Measurements from ENCODE around the gene ATP11A.
"Not testable (repeated sequence)": the region's sequence is repeated elsewhere in the genome, so short reads cannot be mapped to it uniquely, and the experiment has no call there.

Gene ATP11A

DNA sequence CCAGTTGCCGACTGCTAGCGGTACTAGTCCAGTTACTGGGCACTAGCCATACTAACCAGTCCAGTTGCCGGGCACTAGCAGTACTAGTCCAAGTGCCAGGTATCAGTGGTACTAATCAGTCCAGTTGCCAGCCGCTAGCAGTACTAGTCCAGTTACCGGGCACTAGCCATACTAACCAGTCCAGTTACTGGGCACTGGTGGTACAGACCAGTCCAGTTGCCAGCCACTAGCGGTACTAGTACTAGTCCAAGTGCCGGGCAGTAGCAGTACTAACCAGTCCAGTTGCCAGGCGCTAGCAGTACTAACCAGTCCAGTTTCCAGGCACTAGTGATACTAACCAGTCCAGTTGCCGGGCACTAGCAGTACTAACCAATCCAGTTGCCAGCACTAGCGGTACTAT is 155.0 kb downstream of the ATP11A start:
- no peak for DNase-seq

GRCh38 chr13:112845511-112846144 is 155.8 kb downstream of the ATP11A start:
- no peak for DNase-seq

DNA sequence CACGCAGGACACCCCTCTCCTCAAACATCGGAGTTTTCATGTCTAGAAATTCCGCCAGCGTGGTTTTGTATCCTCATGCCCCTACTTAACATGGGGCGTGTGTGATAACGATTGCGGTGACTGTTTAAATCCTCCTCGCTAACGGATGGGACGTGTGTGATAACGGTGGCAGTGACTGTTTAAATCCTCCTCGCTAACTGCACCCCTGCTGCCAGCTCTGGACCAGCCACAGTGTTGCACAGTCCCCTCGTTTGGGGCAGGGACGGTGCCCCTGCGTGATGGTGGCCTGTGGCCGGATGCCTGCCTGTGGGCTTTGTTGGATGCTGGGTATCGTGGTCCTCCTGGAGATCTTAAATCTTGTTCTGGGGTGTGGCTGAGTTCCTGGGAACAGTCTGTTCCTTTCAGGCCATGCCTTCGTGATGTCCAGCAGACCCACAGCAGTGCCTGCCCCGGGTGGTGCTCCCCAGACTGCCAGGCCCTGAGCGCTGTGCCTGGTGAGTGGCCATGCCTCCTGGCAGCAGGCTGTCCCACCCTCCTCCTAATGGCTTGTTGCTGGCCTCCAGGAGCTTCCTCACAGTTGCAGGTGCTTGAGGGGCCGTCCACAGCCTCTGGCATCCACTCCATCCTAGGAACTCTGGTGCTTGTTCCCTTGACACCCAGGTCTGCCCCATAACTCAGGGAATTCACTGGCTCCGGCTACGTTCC is 156.7 kb downstream of the ATP11A start:
- no peak for DNase-seq

- DNase-seq, result no peak
Measured at GRCh38 chr13:112849500-112849899, 159.7 kb downstream of the ATP11A start.

DNA sequence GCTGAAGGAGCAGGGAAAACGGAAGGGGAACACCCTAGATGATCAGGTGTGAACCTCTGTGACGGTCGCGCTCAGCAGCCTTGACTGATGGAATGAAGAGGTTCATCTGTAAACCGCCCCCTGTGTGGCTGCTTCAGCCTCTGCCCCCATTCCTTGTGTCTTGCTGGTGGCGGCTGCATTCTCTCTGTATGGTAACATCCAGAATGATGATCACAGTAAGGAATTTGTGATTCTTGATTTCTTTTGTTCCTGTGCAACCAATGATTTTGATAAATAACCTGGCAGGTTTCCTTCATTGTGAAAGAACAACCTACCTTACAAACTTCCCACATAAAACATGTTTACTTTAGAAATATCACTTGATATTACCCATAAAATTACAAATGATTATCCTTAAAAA is 160.4 kb downstream of the ATP11A start:
- no peak for DNase-seq

GRCh38 chr13:112851107-112852038 is 161.5 kb downstream of the ATP11A start:
- DNase-seq, result no peak

GRCh38 chr13:112852392-112852791 is 162.6 kb downstream of the ATP11A start:
- DNase-seq, result no peak

DNA sequence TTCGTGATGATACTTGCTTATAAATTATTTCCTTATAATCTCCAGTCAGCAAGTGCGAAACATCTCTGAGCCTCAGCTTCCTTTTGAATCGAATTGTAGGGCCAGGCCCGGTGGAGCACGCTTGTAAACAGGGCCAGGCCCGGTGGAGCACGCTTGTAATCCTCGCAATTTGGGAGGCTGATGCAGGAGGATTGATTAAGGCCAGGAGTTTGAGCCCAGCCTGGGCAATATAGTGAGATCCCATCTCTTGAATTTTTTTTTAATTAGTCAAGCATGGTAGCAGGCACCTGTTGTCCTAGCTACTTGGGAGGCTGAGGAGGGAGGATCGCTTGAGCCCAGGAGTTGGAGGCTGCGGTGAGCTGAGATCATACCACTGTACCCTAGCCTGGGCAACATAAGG is 163.0 kb downstream of the ATP11A start:
- no peak for DNase-seq

DNA sequence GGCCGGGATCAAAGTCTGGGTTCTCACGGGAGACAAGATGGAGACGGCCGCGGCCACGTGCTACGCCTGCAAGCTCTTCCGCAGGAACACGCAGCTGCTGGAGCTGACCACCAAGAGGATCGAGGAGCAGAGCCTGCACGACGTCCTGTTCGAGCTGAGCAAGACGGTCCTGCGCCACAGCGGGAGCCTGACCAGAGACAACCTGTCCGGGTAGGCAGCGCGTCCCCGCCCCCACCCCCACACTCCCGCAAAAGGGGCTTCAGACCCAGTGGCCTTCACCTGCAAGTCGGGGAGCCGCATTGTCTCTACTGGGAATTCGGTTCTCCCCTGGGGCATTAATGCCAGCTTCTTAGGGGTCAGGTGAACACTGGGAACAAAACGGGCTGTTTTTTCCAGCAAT is 164.5 kb downstream of the ATP11A start:
- DNase-seq, result no peak

GRCh38 chr13:112855859-112856258 is 166.0 kb downstream of the ATP11A start:
- DNase-seq, result no peak

DNA sequence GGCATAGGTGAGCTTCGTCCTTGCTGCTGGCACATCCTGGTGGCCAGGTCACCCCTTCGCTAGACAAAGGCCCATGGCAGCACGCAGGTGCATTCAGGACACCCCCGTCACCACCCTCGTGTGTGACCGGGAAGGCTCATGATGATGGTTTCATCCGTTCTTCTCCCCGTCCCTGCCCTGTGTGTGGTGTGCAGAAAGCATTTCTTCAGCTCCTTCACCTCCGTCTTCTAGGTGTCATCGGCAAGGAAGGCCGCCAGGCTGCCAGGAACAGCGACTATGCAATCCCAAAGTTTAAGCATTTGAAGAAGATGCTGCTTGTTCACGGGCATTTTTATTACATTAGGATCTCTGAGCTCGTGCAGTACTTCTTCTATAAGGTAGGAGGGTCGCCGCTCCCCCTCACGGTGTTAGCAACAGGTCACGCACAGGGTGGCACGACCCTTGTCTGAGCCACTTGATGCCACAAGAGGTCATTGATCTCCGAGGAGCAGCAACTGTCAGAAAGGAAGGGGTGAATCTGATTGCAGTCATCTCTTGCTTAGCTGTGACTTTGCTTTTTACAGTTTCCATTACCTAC is 168.2 kb downstream of the ATP11A start:
- no peak for DNase-seq

DNA sequence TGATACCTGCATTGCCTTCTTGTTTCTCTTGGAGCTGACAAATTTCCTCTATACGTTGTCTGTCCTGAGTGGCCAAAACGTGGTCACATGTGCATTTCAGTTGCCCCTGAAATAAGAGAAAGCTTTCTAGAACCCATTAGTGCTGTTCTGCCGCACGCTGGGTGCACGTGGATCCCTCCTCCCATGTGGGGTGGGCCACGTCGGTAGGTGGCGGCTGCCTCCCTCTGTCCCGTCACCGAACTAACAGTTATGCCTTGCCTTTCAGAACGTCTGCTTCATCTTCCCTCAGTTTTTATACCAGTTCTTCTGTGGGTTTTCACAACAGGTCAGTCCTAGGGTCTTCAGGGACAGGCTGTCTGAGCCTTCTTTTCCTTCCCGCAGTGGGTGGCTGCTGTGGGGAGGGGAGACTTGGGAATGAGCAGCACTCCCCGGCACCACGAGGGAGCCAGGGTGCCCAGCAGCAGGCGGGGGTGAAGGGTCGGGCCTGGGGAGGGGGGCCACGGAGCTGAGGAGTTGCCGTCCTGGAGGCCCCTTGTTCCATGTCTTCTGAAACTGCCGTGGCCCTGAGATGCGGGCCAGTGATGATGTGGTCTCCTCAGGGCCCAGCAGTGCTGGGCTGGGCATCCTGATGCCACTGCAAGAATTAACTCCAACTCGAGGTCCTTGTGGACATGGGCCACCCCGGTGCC is 169.4 kb downstream of the ATP11A start:
- DNase-seq, result no peak

GRCh38 chr13:112859817-112860190 is 170.0 kb downstream of the ATP11A start:
- no peak for DNase-seq

- no peak for DNase-seq
Measured at GRCh38 chr13:112861876-112862615, 172.2 kb downstream of the ATP11A start.

DNA sequence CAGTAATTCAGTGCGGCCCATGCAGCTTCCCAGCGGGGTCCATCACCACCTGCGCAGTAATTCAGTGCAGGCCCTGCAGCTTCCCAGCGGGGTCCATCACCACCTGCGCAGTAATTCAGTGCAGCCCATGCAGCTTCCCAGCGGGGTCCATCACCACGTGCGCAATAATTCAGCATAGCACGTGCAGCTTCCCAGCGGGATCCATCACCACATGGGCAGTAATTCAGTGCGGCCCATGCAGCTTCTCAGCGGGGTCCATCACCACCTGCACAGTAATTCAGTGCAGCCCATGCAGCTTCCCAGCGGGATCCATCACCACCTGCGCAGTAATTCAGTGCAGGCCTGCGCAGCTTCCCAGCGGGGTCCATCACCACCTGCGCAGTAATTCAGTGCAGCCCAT is 173.5 kb downstream of the ATP11A start:
- not testable (repeated sequence) for DNase-seq

DNA sequence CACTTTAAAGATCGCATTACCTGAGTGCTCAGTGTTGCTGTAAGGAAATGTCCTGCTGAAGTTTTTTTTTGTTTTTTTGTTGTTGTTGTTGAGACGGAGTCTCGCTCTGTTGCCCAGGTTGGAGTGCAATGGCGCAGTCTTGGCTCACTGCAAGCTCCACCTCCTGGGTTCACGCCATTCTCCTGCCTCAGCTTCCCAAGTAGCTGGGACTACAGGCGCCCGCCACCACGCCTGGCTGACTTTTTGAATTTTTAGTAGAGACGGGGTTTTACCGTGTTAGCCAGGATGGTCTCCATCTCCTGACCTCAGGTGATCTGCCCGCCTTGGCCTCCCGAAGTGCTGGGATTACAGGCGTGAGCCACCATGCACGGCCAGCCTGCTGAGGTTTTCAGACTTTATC is 175.6 kb downstream of the ATP11A start:
- not testable (repeated sequence) for DNase-seq

DNA sequence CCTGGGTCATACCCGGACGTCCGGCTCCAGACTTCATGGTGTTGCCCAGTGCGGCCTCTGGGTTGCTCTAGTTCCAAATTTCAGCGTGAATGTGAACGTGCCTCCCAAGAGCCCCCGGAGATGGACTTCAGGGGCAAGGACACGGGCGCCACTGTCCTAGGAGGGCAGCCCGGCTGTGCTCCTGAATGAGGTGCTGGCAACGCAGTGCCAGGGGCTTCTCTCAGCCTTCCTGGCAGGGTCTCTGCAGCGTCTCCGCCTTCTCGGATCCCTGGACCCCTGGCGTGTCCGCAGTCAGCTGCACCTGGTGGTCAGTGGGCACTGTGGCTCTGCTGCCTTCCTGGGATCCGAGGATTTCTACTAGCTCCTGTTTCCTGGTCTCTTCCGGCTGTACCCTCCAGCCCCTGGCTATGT is 177.5 kb downstream of the ATP11A start:
- DNase-seq, result no peak

DNA sequence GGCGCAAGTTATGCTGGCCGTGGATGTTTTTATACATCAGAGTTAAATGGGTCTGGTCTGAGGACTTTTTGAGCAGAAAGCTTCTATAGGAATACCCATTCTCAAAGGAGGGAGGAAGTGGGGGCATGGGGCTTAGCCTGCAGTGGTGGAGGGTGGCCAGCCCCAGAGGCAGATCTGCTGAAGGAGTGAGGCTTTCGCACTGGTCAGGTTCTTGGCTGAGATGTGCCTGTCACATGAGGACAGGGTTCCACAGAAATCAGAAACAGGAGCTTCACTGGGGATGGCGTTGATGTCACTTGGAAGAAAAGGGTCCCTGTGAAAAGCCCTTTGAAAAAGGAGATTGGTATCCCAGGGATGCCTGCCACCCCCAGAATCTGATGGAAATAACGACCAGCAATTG is 178.5 kb downstream of the ATP11A start:
- DNase-seq, result no peak

GRCh38 chr13:112869202-112870050 is 179.6 kb downstream of the ATP11A start:
- no peak for DNase-seq

- DNase-seq, result no peak
Measured at GRCh38 chr13:112870051-112870331, 180.2 kb downstream of the ATP11A start.

GRCh38 chr13:112870737-112871287 is 181.0 kb downstream of the ATP11A start:
- DNase-seq, result no peak

Data from SIG-M5 (cell line).